T-cell (primary cell): Measurements from ENCODE around the gene RSPRY1. TPM values are rescaled to one million over a fixed set of nuclear protein-coding genes. Genes with fewer than 3 reads are reported as not detected.
A peak's percentile ranks its signal among the peaks of the same experiment; 100 is the strongest.

Experiments used
- ATAC-seq, 4 experiments: fragments of 200-7000 bp in 3 of 4; fragments of 150-1000 bp in 1 of 4; cut with Tn5 transposase; replicated peaks in 1 of 4; 1 replicate in 3 of 4; 2 replicates in 1 of 4; pipeline ENCODE4 v1.10.0; 2021; ENCODE audit warnings: moderate library complexity in 3 of 4, mild to moderate bottlenecking in 2 of 4, moderate number of reproducible peaks in 1 of 4
- CTCF ChIA-PET, 2 donors: fragments of 300-600 bp; sonication (Branson Sonifier 250); formaldehyde crosslinking; loops; one replicate each; lab custom pipeline; 2022; ENCODE audit warnings: antibody characterized with exemption in 2 of 2; lab: Charles Lee
- POLR2A ChIA-PET, 2 donors: fragments of 300-600 bp; sonication (Branson Sonifier 250); formaldehyde crosslinking; loops; one replicate each; lab custom pipeline; 2022; ENCODE audit warnings: antibody characterized with exemption in 2 of 2; lab: Charles Lee
- DNase-seq, 35 experiments: peaks; one replicate each; pipeline versions ENCODE4 v3.0.0 to v3.0.0-alpha.2; 2013 to 2023
- H3K27ac ChIP-seq: one replicate; pipeline ENCODE4 v1.5.1; 2013; ENCODE audit warnings: low read length
- H3K27me3 ChIP-seq, 2 experiments: replicated peaks in 1 of 2; 1 replicate in 1 of 2; 2 replicates in 1 of 2; pipeline versions ENCODE4 v1.6.1 to v1.7.0; 2013; ENCODE audit warnings: low read length in 1 of 2, mixed read lengths in 1 of 2; ENCODE audit not compliant: control insufficient read depth in 2 of 2, insufficient read depth in 2 of 2; ENCODE audit errors: extremely low read depth in 1 of 2
- H3K36me3 ChIP-seq, 2 donors: 1 replicate in 1 of 2; 2 replicates in 1 of 2; pipeline versions ENCODE4 v1.6.1 to v1.7.0; 2013; ENCODE audit warnings: low read length in 1 of 2; ENCODE audit not compliant: control insufficient read depth in 2 of 2, insufficient read depth in 1 of 2; ENCODE audit errors: extremely low read depth in 1 of 2
- H3K4me1 ChIP-seq, 2 experiments: 1 replicate in 1 of 2; 2 replicates in 1 of 2; pipeline versions ENCODE4 v1.6.1 to v1.7.0; 2013; ENCODE audit warnings: low read length in 2 of 2, mixed read lengths in 1 of 2; ENCODE audit not compliant: insufficient read depth in 2 of 2, control insufficient read depth in 1 of 2; ENCODE audit errors: extremely low read depth in 1 of 2
- H3K4me3 ChIP-seq, 2 donors: 1 replicate in 1 of 2; 2 replicates in 1 of 2; pipeline versions ENCODE4 v1.5.1 to v1.7.0; 2013; ENCODE audit warnings: mild to moderate bottlenecking in 2 of 2, low read length in 1 of 2, moderate library complexity in 1 of 2; ENCODE audit not compliant: control insufficient read depth in 1 of 2; ENCODE audit errors: extremely low read depth in 1 of 2
- H3K9me3 ChIP-seq: 2 replicates; pipeline ENCODE4 v1.7.0; 2013
- H3K27ac Mint-ChIP-seq, 2 donors: one replicate each; pipeline ENCODE4 v1.8.0; 2020 to 2021; ENCODE audit warnings: mild to moderate bottlenecking in 2 of 2, mixed read lengths in 2 of 2
- H3K27me3 Mint-ChIP-seq, 2 donors: one replicate each; pipeline ENCODE4 v1.8.0; 2021 to 2022; ENCODE audit warnings: mixed read lengths in 2 of 2
- H3K36me3 Mint-ChIP-seq: one replicate; pipeline ENCODE4 v1.8.0; 2021; ENCODE audit warnings: mixed read lengths
- H3K4me1 Mint-ChIP-seq, 3 donors: one replicate each; pipeline ENCODE4 v1.8.0; 2020 to 2022; ENCODE audit warnings: mixed read lengths in 3 of 3, mild to moderate bottlenecking in 1 of 3
- H3K4me3 Mint-ChIP-seq, 3 donors: one replicate each; pipeline ENCODE4 v1.8.0; 2020 to 2022; ENCODE audit warnings: mild to moderate bottlenecking in 3 of 3, mixed read lengths in 3 of 3, moderate library complexity in 3 of 3
- H3K9me3 Mint-ChIP-seq, 3 donors: one replicate each; pipeline ENCODE4 v1.8.0; 2020 to 2022; ENCODE audit warnings: mixed read lengths in 3 of 3
- WGBS: methylation state at CpG from one replicate; pipeline ENCODE4 v1.1.5; 2013; ENCODE audit warnings: missing lambda C conversion rate; ENCODE audit not compliant: insufficient coverage; 5-methylcytosine and 5-hydroxymethylcytosine counted together
- total RNA-seq, 35 experiments: library from RNA in 6 of 35; stranded (reverse) in 6 of 35; fragments of 120-200 nt in 1 of 35; gene quantifications; one replicate each; pipeline versions ENCODE4 v1.2.1 to v1.2.4 and lab custom pipeline; 2013 to 2026

Gene RSPRY1
- total RNA-seq (10 to 100 TPM; 25.0 to 32.0 (median 28.2) TPM), total RNA-seq (lab: John Stamatoyannopoulos, UW) (26.5 to 71.1 (median 50.0) reads per million in 29 experiments)
- 33.1 TPM for total RNA-seq (2013)

DNA sequence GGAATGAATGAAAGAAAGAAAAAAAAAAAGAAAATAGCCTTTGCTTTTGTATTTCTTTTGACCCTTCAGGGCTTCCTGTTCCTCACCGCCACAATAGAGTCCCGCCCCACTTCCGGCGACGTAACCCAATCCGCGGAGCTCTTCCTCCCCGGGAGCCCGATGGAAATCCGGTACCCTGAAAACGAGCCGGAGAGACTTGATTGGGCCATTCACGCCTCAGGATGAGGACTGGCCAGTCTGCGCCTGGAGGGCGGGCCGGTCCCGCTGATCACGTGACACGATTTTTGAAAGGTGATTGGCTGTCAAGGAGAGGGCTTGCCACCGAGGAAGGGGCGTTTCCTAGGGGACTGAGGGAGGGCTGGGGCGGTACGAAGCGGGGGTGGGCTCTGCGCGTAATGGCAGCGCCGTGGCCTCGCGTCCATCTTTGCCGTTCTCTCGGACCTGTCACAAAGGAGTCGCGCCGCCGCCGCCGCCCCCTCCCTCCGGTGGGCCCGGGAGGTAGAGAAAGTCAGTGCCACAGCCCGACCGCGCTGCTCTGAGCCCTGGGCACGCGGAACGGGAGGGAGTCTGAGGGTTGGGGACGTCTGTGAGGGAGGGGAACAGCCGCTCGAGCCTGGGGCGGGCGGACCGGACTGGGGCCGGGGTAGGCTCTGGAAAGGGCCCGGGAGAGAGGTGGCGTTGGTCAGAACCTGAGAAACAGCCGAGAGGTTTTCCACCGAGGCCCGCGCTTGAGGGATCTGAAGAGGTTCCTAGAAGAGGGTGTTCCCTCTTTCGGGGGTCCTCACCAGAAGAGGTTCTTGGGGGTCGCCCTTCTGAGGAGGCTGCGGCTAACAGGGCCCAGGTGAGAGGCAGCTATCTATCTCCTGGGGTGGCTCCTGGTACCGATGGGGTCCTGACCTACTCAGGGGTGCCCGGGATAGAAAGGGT lies at the start of gene RSPRY1, which contains the start of gene PSME3IP1:
Gene RSPRY1, plus strand, starts transcription at position 385 of the 927 bp plus-strand sequence. CDS start 18,330 bp downstream, outside the sequence.
Gene PSME3IP1, minus strand, starts transcription at position 95 of the 927 bp plus-strand sequence. CDS start 12,185 bp downstream, outside the sequence.
- peak; percentile 90 to 93 (median 92) for ATAC-seq
- H3K9me3 Mint-ChIP-seq: no peaks in the 10 kb centered on the region
- H3K27ac ChIP-seq: peak within 1 kb of the TSS; percentile 88
- under 1% methylated on average over 63 of the region's 64 CpGs for WGBS
- no peaks in the 10 kb centered on the region for H3K9me3 ChIP-seq
- no peaks in the 10 kb centered on the region for H3K27me3 Mint-ChIP-seq
- H3K27me3 ChIP-seq: no peaks in the 10 kb centered on the region
- peak within 1 kb of the TSS; percentile 98 for H3K4me3 ChIP-seq
- H3K36me3 ChIP-seq: no peaks in the 10 kb centered on the region
- H3K36me3 Mint-ChIP-seq: no peaks in the 10 kb centered on the region
- ChIA-PET CTCF (interaction anchor here (0.6 to 1.4 kb wide), 10 partner anchors 8 to 484 kb away, joined by 3 to 4 read pairs (median 3); no protein-coding TSS in a partner anchor), POLR2A (interaction anchor here (0.5 to 0.7 kb wide), 11 partner anchors 22 to 742 kb away, joined by 3 to 17 read pairs (median 5); no protein-coding TSS in a partner anchor)
- H3K27ac Mint-ChIP-seq: peak within 1 kb of the TSS; percentile 92 to 97
- H3K4me1 ChIP-seq: peaks cover 18 to 22% of the 10 kb centered on the region in 2 experiments
- peaks cover 58 to 66% (median 65%) of the 10 kb centered on the region in 3 donors for H3K4me1 Mint-ChIP-seq
- peak; percentile 94 to 100 (median 99) for DNase-seq
- peak within 1 kb of the TSS; percentile 96 to 100 (median 98) for H3K4me3 Mint-ChIP-seq

DNA sequence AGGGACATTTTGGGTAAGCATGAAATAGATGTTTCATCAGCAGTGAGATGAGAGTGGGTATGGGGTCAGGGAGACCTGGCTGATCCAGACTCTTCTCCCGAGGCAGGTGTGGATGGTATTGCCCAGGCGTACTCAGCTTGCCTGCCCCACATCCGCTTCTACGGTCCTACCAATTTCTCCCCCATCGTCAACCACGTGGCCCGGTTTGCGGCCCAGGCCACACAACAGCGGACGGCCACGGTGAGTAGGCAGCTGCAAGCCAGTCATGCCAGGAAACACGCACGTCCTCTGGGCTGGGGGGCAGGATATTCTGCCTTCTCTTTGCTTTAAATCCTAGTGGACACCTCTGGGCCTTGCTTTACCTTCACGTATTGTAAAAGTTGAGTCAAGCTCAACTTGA lies 49.1 kb upstream of the RSPRY1 start:
- no peak overlapping the region for H3K27ac ChIP-seq
- H3K4me1 ChIP-seq: peaks cover 43 to 86% of the 10 kb centered on the region in 2 experiments
- ATAC-seq (no peak), DNase-seq (no peak)
- H3K4me3 ChIP-seq: no peak overlapping the region
- no peak overlapping the region for H3K4me3 Mint-ChIP-seq
- no peaks in the 10 kb centered on the region for H3K9me3 ChIP-seq
- no peaks in the 10 kb centered on the region for H3K27me3 Mint-ChIP-seq
- H3K27ac Mint-ChIP-seq: peak overlapping the region; percentile 97 to 99
- WGBS: 92% methylated on average over 12 of the region's 14 CpGs
- CTCF ChIA-PET: no interaction called here
- POLR2A ChIA-PET: no interaction called here
- peaks cover 0 to 13% of the 10 kb centered on the region in 2 donors for H3K36me3 ChIP-seq
- no peaks in the 10 kb centered on the region for H3K27me3 ChIP-seq
- H3K4me1 Mint-ChIP-seq: peaks cover 74 to 88% (median 75%) of the 10 kb centered on the region in 3 donors
- peaks cover 8% of the 10 kb centered on the region for H3K36me3 Mint-ChIP-seq
- H3K9me3 Mint-ChIP-seq: no peaks in the 10 kb centered on the region

DNA sequence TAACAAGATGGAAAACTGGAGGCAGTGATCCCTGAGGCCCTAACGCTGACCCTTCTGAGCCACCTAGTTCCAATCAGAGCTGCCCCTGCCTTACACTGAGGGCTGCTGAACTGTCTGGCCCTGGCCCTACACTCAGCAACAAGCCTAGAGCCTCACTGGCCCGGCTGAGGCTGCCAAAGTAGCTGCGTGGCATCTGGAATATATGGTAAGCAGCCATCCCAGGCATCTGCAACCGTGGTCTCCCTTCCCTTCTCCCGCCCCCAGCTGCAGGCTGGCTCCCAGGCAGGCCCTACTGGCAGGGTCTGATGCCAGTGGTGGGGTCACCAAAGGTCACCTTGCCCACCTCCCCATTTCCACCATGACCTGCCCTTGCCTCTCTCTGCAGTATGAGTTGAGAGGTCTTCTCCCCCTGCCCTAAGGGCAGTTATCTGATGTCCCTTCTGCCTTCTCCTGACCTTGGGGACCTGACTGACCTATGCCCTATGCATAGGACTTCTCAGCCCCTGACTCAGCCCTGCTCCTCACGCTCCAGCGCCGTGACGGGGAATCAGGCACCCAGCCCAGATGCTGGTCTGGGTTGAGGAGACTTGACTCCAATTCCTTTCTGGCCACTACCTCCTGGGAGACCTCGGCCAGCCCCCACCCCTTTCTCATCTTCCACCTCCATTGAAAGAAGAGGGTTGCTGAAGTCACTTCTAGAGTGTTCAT lies 48.4 kb upstream of the RSPRY1 start:
- H3K36me3 ChIP-seq: peaks cover 0 to 13% of the 10 kb centered on the region in 2 donors
- WGBS: 84% methylated on average over 7 of the region's 10 CpGs
- no peak for DNase-seq

DNA sequence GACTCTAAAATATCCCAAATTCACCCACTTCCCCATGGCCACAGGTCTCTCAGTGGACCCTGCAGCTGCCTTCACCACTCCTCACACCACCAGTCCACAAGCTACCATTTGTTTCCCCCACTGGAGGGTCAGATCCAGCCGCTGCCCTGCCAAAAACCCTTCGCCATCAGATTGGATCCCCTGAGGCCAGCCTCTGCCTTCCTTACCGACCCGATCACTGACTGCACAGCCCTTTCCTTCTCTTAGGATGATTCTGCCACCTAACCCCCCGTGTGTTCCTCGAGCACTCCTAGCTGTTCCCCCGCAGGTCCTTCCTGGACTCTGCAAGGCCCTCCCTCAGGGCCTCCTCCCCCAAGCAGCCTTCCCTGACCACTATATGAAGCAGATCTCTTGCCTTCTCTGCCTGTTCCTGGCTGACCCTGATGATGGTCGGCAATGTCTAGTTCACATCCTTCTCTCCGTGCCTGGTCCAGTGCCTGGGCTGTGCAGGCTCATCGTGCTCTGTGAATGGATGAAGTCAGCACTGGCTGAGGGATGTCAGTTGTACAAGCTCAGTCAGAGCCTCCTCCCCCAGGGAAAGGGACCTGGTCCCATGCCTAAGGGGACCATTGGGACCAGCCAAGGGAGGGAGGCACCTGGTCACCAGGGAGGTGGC lies 47.7 kb upstream of the RSPRY1 start:
- DNase-seq (no peak), ATAC-seq (no peak)
- Mint-ChIP-seq H3K27me3 (no peaks in the 10 kb centered on the region), H3K9me3 (no peaks in the 10 kb centered on the region), H3K36me3 (peaks cover 8% of the 10 kb centered on the region), H3K4me1 (peaks cover 71 to 88% (median 78%) of the 10 kb centered on the region in 3 donors), H3K4me3 (peak overlapping the region in 1 of 3 donors; percentile 32), H3K27ac (peak overlapping the region; percentile 77 to 99)
- Histone ChIP-seq H3K4me1 (peaks cover 47 to 86% of the 10 kb centered on the region in 2 experiments), H3K4me3 (no peak overlapping the region), H3K9me3 (no peaks in the 10 kb centered on the region), H3K36me3 (peaks cover 0 to 13% of the 10 kb centered on the region in 2 donors), H3K27me3 (no peaks in the 10 kb centered on the region), H3K27ac (no peak overlapping the region)
- 88% methylated on average over 10 of the region's 10 CpGs for WGBS
- ChIA-PET POLR2A (no interaction called here), CTCF (interaction anchor here in 1 of 2 donors (0.6 kb wide), 2 partner anchors 13 to 26 kb away, joined by 3 read pairs; no protein-coding TSS in a partner anchor)

More for the DNA sequence above, 48.4 kb upstream of the RSPRY1 start:
- H3K9me3 ChIP-seq: no peaks in the 10 kb centered on the region
- no peaks in the 10 kb centered on the region for H3K27me3 ChIP-seq
- Mint-ChIP-seq H3K36me3 (peaks cover 8% of the 10 kb centered on the region), H3K9me3 (no peaks in the 10 kb centered on the region), H3K4me3 (no peak overlapping the region), H3K27ac (peak overlapping the region; percentile 77 to 99), H3K27me3 (no peaks in the 10 kb centered on the region), H3K4me1 (peaks cover 74 to 88% (median 76%) of the 10 kb centered on the region in 3 donors)
- H3K4me1 ChIP-seq: peaks cover 45 to 86% of the 10 kb centered on the region in 2 experiments
- ChIA-PET CTCF (interaction anchor here in 1 of 2 donors (0.6 kb wide), 1 partner anchor 27 kb away, joined by 3 read pairs; no protein-coding TSS in a partner anchor), POLR2A (no interaction called here)
- no peak overlapping the region for H3K27ac ChIP-seq
- H3K4me3 ChIP-seq: no peak overlapping the region
- no peak for ATAC-seq

DNA sequence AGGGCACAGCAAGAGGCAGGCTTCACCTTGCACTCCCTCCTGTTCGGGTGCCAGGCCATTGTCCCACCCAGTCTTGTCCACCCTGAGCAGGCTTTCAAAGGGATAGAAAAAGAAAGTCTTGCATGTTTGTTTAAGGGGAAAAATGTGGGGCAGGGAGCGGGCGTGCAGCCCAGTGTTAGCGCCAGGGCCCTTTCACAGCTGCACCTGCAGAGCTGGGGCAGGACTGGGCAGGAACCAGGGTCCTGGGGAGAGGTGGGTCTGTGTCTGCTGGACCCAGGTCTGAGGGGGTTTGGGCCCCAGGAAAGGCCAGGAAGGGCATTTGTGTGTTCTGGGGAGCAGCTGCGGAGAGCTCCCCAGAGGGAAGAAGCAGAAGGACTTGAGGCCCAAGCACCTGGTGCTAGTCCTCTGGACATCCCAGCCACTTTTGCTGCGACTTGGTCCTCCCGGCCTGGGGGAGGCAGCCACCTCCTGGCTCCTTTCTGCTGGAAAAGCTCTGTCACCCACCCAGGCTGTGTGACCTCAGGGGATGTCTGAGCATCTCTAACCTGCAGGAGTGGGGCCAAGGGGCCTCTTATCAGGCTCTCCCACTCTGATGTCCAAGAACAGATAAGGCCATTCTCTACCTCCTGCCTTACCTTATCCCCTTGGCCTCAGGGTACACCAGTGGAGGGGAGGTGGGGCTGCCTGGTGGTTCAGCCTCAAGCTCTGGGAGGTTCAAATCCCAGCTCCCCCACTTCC lies 45.0 kb upstream of the RSPRY1 start:
- ChIA-PET CTCF (interaction anchor here in 1 of 2 donors (0.7 kb wide), 1 partner anchor 15 kb away, joined by 3 read pairs; no protein-coding TSS in a partner anchor), POLR2A (no interaction called here)
- Histone ChIP-seq H3K4me1 (peaks cover 34 to 76% of the 10 kb centered on the region in 2 experiments), H3K27ac (peak overlapping the region; percentile 59), H3K9me3 (no peaks in the 10 kb centered on the region), H3K27me3 (peaks cover 0 to 3% of the 10 kb centered on the region in 2 experiments), H3K36me3 (peaks cover 3 to 13% of the 10 kb centered on the region in 2 donors), H3K4me3 (peak overlapping the region in 1 of 2 donors; percentile 5)
- H3K27ac Mint-ChIP-seq: peak overlapping the region; percentile 91 to 97
- H3K9me3 Mint-ChIP-seq: no peaks in the 10 kb centered on the region
- WGBS: 94% methylated on average over 6 of the region's 7 CpGs
- H3K27me3 Mint-ChIP-seq: no peaks in the 10 kb centered on the region
- DNase-seq (no peak), ATAC-seq (peak in 1 of 4 experiments; percentile 19)
- H3K4me3 Mint-ChIP-seq: peak overlapping the region in 1 of 3 donors; percentile 87
- peaks cover 57 to 74% (median 67%) of the 10 kb centered on the region in 3 donors for H3K4me1 Mint-ChIP-seq
- peaks cover 8% of the 10 kb centered on the region for H3K36me3 Mint-ChIP-seq
